HepG2 (cell line): ENCODE results near the gene GPRC5B. TPM values are rescaled to one million over a fixed set of nuclear protein-coding genes. Genes with fewer than 3 reads are reported as not detected.

ENCODE experiments used
- ATAC-seq: fragments of 200-7000 bp; cut with Tn5 transposase; 3 replicates; pipeline ENCODE4 v1.9.1; 2020; ENCODE audit warnings: mild to moderate bottlenecking, moderate library complexity
- BruUV-seq: library from RNA; stranded (reverse); fragments of 400-500 nt; replicated peaks from 2 replicates; lab custom pipeline; 2021; lab: Mats Ljungman, UMichigan
- CTCF ChIA-PET: fragments of 300-600 bp; formaldehyde crosslinking; extraction: SDS; loops from one replicate; lab custom pipeline; 2021; ENCODE audit warnings: low total read pairs, inconsistent platforms, low intra/inter-chr PET ratio; lab: Yijun Ruan, JAX
- POLR2A ChIA-PET: fragments of 350-600 bp; sonication (Branson Sonifier 250); formaldehyde crosslinking; loops from one replicate; lab custom pipeline; 2020; ENCODE audit warnings: antibody characterized with exemption, inconsistent platforms; lab: Yijun Ruan, JAX
- DNase-seq: peaks from one replicate; pipeline ENCODE4 v3.0.0-alpha.2; 2015; ENCODE audit warnings: low spot score
- FAIRE-seq: peaks from 3 replicates; lab custom pipeline; 2011; peaks lifted over from hg19 to GRCh38; lab: Jason Lieb, UNC
- H2AFZ ChIP-seq: one replicate; pipeline ENCODE4 v1.6.1; 2011; ENCODE audit warnings: low read length, inconsistent platforms
- H3K27ac ChIP-seq: fragments of 300-600 bp; 3 replicates; pipeline ENCODE4 v1.8.0; 2011; ENCODE audit warnings: mixed run types, mild to moderate bottlenecking, mixed read lengths, low read length, inconsistent platforms; ENCODE audit not compliant: insufficient read depth; ENCODE audit errors: extremely low read length
- H3K27me3 ChIP-seq, 2 experiments: fragments of 200-600 bp in 1 of 2; 2 replicates in 1 of 2; 3 replicates in 1 of 2; pipeline versions ENCODE4 v1.6.0 to v1.8.0; 2011; ENCODE audit warnings: low read length in 2 of 2, mild to moderate bottlenecking in 2 of 2, moderate library complexity in 2 of 2, inconsistent platforms in 1 of 2; ENCODE audit not compliant: insufficient read depth in 2 of 2, control insufficient read depth in 1 of 2
- H3K36me3 ChIP-seq, 2 experiments: fragments of 200-600 bp in 1 of 2; replicated peaks in 1 of 2; 2 replicates in 1 of 2; 3 replicates in 1 of 2; pipeline versions ENCODE4 v1.5.1 to v1.8.0; 2011; ENCODE audit warnings: low read length in 2 of 2, inconsistent platforms in 1 of 2; ENCODE audit not compliant: insufficient read depth in 2 of 2, control insufficient read depth in 1 of 2
- H3K4me1 ChIP-seq: 2 replicates; pipeline ENCODE4 v1.5.1; 2012; ENCODE audit warnings: low read length, inconsistent platforms; ENCODE audit not compliant: insufficient read depth
- H3K4me2 ChIP-seq: 2 replicates; pipeline ENCODE4 v1.6.0; 2011; ENCODE audit warnings: low read depth, low read length, inconsistent platforms
- H3K4me3 ChIP-seq, 3 experiments: fragments of 200-600 bp in 1 of 3; sonication (generic), shearing (Covaris generic) in 1 of 3; replicated peaks in 1 of 3; 2 replicates each; pipeline ENCODE4 v1.5.1; 2011 to 2016; ENCODE audit warnings: low read length in 3 of 3, inconsistent platforms in 2 of 3, low read depth in 2 of 3, mild to moderate bottlenecking in 2 of 3, control low read depth in 1 of 3, mixed read lengths in 1 of 3; ENCODE audit not compliant: insufficient read depth in 1 of 3
- H3K79me2 ChIP-seq: one replicate; pipeline ENCODE4 v1.6.1; 2011; ENCODE audit warnings: low read length, inconsistent platforms; ENCODE audit not compliant: insufficient read depth
- H3K9ac ChIP-seq: 2 replicates; pipeline ENCODE4 v1.6.0; 2011; ENCODE audit warnings: mild to moderate bottlenecking, low read depth, low read length, inconsistent platforms; ENCODE audit not compliant: insufficient read depth
- H3K9me3 ChIP-seq: 2 replicates; pipeline ENCODE4 v1.5.1; 2012; ENCODE audit warnings: mild to moderate bottlenecking, low read length
- H4K20me1 ChIP-seq: 2 replicates; pipeline ENCODE4 v1.6.0; 2011; ENCODE audit warnings: inconsistent platforms, mild to moderate bottlenecking, low read length, moderate library complexity; ENCODE audit not compliant: insufficient read depth
- DNMT1 ChIP-seq: sonication (generic); formaldehyde crosslinking; IDR thresholded peaks from 2 replicates; pipeline ENCODE4 v1.5.1; 2020; ENCODE audit warnings: mild to moderate bottlenecking, missing genetic modification reagents
- ETV5 ChIP-seq: IDR thresholded peaks from 2 replicates; pipeline ENCODE4 v1.6.1; 2018; ENCODE audit warnings: missing biosample characterization, missing genetic modification reagents, inconsistent platforms, borderline replicate concordance
- FOXP1 ChIP-seq, 2 experiments: fragments of 450-650 bp in 1 of 2; IDR thresholded peaks; 2 replicates each; pipeline ENCODE4 v1.6.1; 2017 to 2018; ENCODE audit warnings: antibody characterized with exemption in 1 of 2
- GPN1 ChIP-seq: sonication (generic); formaldehyde crosslinking; IDR thresholded peaks from 2 replicates; pipeline ENCODE4 v1.5.1; 2020; ENCODE audit warnings: missing genetic modification reagents, borderline replicate concordance
- HMGA1 ChIP-seq: sonication (generic); formaldehyde crosslinking; conservative IDR thresholded peaks from 2 replicates; pipeline ENCODE4 v1.4.0; 2020; ENCODE audit warnings: missing genetic modification reagents
- HOXA3 ChIP-seq: sonication (generic); formaldehyde crosslinking; IDR thresholded peaks from 2 replicates; pipeline ENCODE4 v1.5.0; 2020; ENCODE audit warnings: missing genetic modification reagents
- IKZF5 ChIP-seq: IDR thresholded peaks from 2 replicates; pipeline ENCODE4 v1.6.1; 2018; ENCODE audit warnings: missing genetic modification reagents, mild to moderate bottlenecking, missing compliant biosample characterization
- TFAP4 ChIP-seq: sonication (generic); IDR thresholded peaks from 2 replicates; pipeline ENCODE4 v1.6.1; 2016; ENCODE audit warnings: low read depth, borderline replicate concordance
- THAP7 ChIP-seq: sonication (generic); formaldehyde crosslinking; IDR thresholded peaks from 2 replicates; pipeline ENCODE4 v1.8.1; 2023; ENCODE audit warnings: mild to moderate bottlenecking, missing genetic modification reagents
- YY1 ChIP-seq: IDR thresholded peaks from 2 replicates; pipeline ENCODE4 v1.6.1; 2011; ENCODE audit warnings: low read length, low read depth, moderate library complexity, mild to moderate bottlenecking; ENCODE audit not compliant: insufficient read depth, insufficient replicate concordance
- ZMYM3 ChIP-seq: sonication (generic); formaldehyde crosslinking; IDR thresholded peaks from 2 replicates; pipeline ENCODE4 v1.5.1; 2020; ENCODE audit warnings: mild to moderate bottlenecking, missing genetic modification reagents
- ZNF225 ChIP-seq: sonication (generic); formaldehyde crosslinking; IDR thresholded peaks from 2 replicates; pipeline ENCODE4 v1.4.0; 2020; ENCODE audit warnings: mild to moderate bottlenecking, missing genetic modification reagents
- ZNF274 ChIP-seq: sonication (generic); formaldehyde crosslinking; IDR thresholded peaks from 2 replicates; pipeline ENCODE4 v1.5.1; 2020; ENCODE audit warnings: mild to moderate bottlenecking, missing genetic modification reagents
- ZNF510 ChIP-seq: sonication (generic); formaldehyde crosslinking; IDR thresholded peaks from 2 replicates; pipeline ENCODE4 v1.4.0; 2020; ENCODE audit warnings: low read depth, mild to moderate bottlenecking, missing genetic modification reagents
- ZNF550 ChIP-seq: sonication (generic); formaldehyde crosslinking; IDR thresholded peaks from 2 replicates; pipeline ENCODE4 v1.4.0; 2020; ENCODE audit warnings: mild to moderate bottlenecking, missing genetic modification reagents, borderline replicate concordance
- ZNF670 ChIP-seq: sonication (generic); formaldehyde crosslinking; IDR thresholded peaks from 2 replicates; pipeline ENCODE4 v1.8.0; 2022; ENCODE audit warnings: mild to moderate bottlenecking, missing genetic modification reagents, borderline replicate concordance
- WGBS: methylation state at CpG from one replicate; pipeline ENCODE4 v1.1.6; 2017; ENCODE audit warnings: low lambda C conversion rate; 5-methylcytosine and 5-hydroxymethylcytosine counted together
- in situ Hi-C: cut with HindIII; loops from 2 replicates; pipeline ENCODE4 v1.10.0; 2017; ENCODE audit warnings: low pct_unique_long_range_greater_than_20kb; ENCODE audit not compliant: extremely low pct_ligation_motif_present
- intact Hi-C: fragments of 100-400 bp; cut with micrococcal nuclease; formaldehyde crosslinking; loops from one replicate; pipeline ENCODE4 v1.10.0; 2022; ENCODE audit not compliant: unreplicated experiment
- polyA plus RNA-seq, 8 experiments: library from polyadenylated mRNA; depleted of rRNA in 3 of 8; stranded (reverse) in 7 of 8; unstranded in 1 of 8; fragments of >200 nt; fragmentation: Illumina TruSeq in 4 of 8; extraction: Trizol in 4 of 8; gene quantifications; 2 replicates each; pipeline versions ENCODE4 v1.2.1 to v1.2.3, GENCODE V29; 2011 to 2016; ENCODE audit warnings: low read depth in 4 of 8, missing spikeins in 1 of 8, mixed read lengths in 1 of 8; ENCODE audit not compliant: insufficient read depth in 1 of 8
- total RNA-seq, 5 experiments: library from RNA; depleted of rRNA; stranded (reverse); fragments of >200 nt; fragmentation: Illumina TruSeq; extraction: Trizol; gene quantifications; 2 replicates each; pipeline ENCODE4 v1.2.3, GENCODE V29; 2016; ENCODE audit warnings: low read depth in 1 of 5
- TF ChIP-seq, protein P1 (sequence below): sonication (generic); formaldehyde crosslinking; IDR thresholded peaks from 2 replicates; pipeline ENCODE4 v1.4.0; 2020; ENCODE audit warnings: mild to moderate bottlenecking, missing genetic modification reagents

GPRC5B gene
- total and polyA plus RNA-seq, 2 of the 13 experiments (the other 11 are each of a cell fraction or from before 2014, with no cell fraction given) = 0.46 to 0.53 TPM

DNA sequence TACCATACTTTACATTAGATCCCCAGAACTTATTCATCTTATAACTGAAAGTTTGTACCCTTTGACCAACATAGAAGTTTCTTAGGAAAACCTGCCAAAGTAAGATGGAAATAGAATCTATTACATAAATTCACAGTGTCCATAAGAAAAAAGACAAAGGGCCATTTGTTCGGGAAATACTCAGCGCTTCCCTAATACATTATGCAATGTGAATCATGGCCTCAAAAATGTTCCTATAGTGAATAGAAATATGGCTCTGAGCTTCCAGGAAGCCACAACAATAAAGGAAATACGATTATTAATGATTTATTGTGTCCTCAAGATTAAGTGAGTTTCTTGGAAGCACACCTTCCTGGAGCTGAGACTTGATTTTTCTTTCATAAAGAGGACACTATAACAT, 51.5 kb downstream of the GPRC5B start (continued):
- no peak for TF ChIP-seq IKZF5

DNA sequence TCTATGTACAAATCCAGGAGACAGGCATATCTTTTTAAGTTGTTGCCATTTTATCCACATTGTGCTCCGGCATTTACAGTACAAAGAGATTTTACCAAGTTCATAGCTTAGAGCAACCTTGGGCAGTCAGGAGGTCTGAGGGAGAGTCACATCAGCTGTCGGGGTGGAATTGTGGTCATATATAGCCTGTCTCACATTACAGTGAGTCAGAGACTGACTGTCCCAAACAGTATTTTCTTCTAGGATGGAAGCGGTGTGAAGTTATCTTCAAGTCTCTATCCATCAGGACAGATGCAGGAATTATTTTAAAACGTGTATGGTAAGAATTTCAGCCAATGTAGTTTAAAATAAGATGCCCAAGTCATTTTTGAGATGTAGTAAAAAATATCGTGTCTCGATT, 53.0 kb downstream of the GPRC5B start:
- Histone ChIP-seq H3K4me3 (no peak overlapping the region), H2AFZ (no peak overlapping the region), H3K4me2 (no peak overlapping the region), H4K20me1 (no peaks in the 10 kb centered on the region), H3K9ac (no peak overlapping the region), H3K9me3 (no peaks in the 10 kb centered on the region), H3K4me1 (no peaks in the 10 kb centered on the region), H3K27me3 (no peaks in the 10 kb centered on the region), H3K79me2 (no peaks in the 10 kb centered on the region), H3K36me3 (no peaks in the 10 kb centered on the region), H3K27ac (no peak overlapping the region)
- WGBS = 79% methylated on average over 6 of the region's 6 CpGs
- CTCF ChIA-PET = no interaction called here
- intact Hi-C loops (no loop called here), in situ Hi-C loops (no loop called here)
- no TSS peak for BruUV-seq
- ATAC-seq (no peak), DNase-seq (no peak), FAIRE-seq (no peak)
- POLR2A ChIA-PET = no interaction called here
- no peak for TF ChIP-seq TFAP4
- TF ChIP-seq THAP7 (CRISPR knock-in tag) = no peak
- TF ChIP-seq DNMT1 (CRISPR knock-in tag) = no peak
- TF ChIP-seq GPN1 (CRISPR knock-in tag) = no peak
- no peak for TF ChIP-seq ZNF274 (CRISPR knock-in tag)
- TF ChIP-seq ZNF510 = no peak
- TF ChIP-seq, protein P1, sequence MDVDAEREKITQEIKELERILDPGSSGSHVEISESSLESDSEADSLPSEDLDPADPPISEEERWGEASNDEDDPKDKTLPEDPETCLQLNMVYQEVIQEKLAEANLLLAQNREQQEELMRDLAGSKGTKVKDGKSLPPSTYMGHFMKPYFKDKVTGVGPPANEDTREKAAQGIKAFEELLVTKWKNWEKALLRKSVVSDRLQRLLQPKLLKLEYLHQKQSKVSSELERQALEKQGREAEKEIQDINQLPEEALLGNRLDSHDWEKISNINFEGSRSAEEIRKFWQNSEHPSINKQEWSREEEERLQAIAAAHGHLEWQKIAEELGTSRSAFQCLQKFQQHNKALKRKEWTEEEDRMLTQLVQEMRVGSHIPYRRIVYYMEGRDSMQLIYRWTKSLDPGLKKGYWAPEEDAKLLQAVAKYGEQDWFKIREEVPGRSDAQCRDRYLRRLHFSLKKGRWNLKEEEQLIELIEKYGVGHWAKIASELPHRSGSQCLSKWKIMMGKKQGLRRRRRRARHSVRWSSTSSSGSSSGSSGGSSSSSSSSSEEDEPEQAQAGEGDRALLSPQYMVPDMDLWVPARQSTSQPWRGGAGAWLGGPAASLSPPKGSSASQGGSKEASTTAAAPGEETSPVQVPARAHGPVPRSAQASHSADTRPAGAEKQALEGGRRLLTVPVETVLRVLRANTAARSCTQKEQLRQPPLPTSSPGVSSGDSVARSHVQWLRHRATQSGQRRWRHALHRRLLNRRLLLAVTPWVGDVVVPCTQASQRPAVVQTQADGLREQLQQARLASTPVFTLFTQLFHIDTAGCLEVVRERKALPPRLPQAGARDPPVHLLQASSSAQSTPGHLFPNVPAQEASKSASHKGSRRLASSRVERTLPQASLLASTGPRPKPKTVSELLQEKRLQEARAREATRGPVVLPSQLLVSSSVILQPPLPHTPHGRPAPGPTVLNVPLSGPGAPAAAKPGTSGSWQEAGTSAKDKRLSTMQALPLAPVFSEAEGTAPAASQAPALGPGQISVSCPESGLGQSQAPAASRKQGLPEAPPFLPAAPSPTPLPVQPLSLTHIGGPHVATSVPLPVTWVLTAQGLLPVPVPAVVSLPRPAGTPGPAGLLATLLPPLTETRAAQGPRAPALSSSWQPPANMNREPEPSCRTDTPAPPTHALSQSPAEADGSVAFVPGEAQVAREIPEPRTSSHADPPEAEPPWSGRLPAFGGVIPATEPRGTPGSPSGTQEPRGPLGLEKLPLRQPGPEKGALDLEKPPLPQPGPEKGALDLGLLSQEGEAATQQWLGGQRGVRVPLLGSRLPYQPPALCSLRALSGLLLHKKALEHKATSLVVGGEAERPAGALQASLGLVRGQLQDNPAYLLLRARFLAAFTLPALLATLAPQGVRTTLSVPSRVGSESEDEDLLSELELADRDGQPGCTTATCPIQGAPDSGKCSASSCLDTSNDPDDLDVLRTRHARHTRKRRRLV (CRISPR knock-in tag) = no peak
- TF ChIP-seq YY1 = no peak
- no peak for TF ChIP-seq ZNF550 (CRISPR knock-in tag)
- no peak for TF ChIP-seq ZNF225 (CRISPR knock-in tag)
- TF ChIP-seq ZNF670 (CRISPR knock-in tag) = no peak
- TF ChIP-seq ZMYM3 = no peak
- no peak for TF ChIP-seq HMGA1 (CRISPR knock-in tag)
- no peak for TF ChIP-seq FOXP1 (IDR thresholded peaks at IDR 0.05)
- TF ChIP-seq FOXP1 (CRISPR knock-in tag; IDR thresholded peaks at IDR 0.05) = no peak
- TF ChIP-seq HOXA3 (CRISPR knock-in tag) = no peak
- TF ChIP-seq ETV5 (CRISPR knock-in tag) = no peak
